Measurements from ENCODE around the gene PIM3. TPM values are rescaled to one million over a fixed set of nuclear protein-coding genes. Genes with fewer than 3 reads are reported as not detected.

The PIM3 gene
- total RNA-seq, 4 donors from 2014 or later: 98.3 to 138 (median 119) TPM

- H3K9me3 ChIP-seq: peaks cover 0 to 49% (median 7%) of the 10 kb centered on the region in 4 donors
- no peak overlapping the region for H3K27ac ChIP-seq
- peaks cover 0 to 5% of the 10 kb centered on the region in 2 donors for H3K27me3 ChIP-seq
- no peak for TF ChIP-seq EP300 (IDR thresholded peaks at IDR 0.05)
- TF ChIP-seq CTCF (IDR thresholded peaks at IDR 0.05): no peak
- TF ChIP-seq POLR2A (IDR thresholded peaks at IDR 0.05): no peak
- no peak overlapping the region for H3K4me3 ChIP-seq
- peaks cover 0 to 4% (median 2%) of the 10 kb centered on the region in 4 donors for H3K4me1 ChIP-seq
- DNase-seq (ENCODE audit: low spot score in 2 of 2): no peak
- WGBS, 2 donors: 90 to 91% methylated on average over 6 of the region's 6 CpGs
- H3K36me3 ChIP-seq: no peaks in the 10 kb centered on the region
Measured at GRCh38 chr22:49991167-49991566, 30.6 kb downstream of the PIM3 start.

- H3K27ac ChIP-seq: no peak overlapping the region
- H3K9me3 ChIP-seq: peaks cover 0 to 41% (median 4%) of the 10 kb centered on the region in 4 donors
- no peak overlapping the region for H3K4me3 ChIP-seq
- H3K4me1 ChIP-seq: peaks cover 0 to 4% (median 2%) of the 10 kb centered on the region in 4 donors
- TF ChIP-seq EP300 (IDR thresholded peaks at IDR 0.05) (no peak), CTCF (IDR thresholded peaks at IDR 0.05) (no peak), POLR2A (IDR thresholded peaks at IDR 0.05) (no peak)
- 86 to 92% methylated on average over 7 of the region's 7 CpGs for WGBS, 2 donors
- no peaks in the 10 kb centered on the region for H3K36me3 ChIP-seq
- no peaks in the 10 kb centered on the region for H3K27me3 ChIP-seq
- peak in 1 of 2 donors; percentile 1 for DNase-seq (ENCODE audit: low spot score in 2 of 2)
Measured at GRCh38 chr22:49991907-49992533, 31.4 kb downstream of the PIM3 start.

- Histone ChIP-seq H3K9me3 (peaks cover 0 to 36% (median 4%) of the 10 kb centered on the region in 4 donors), H3K27me3 (no peaks in the 10 kb centered on the region), H3K36me3 (no peaks in the 10 kb centered on the region), H3K4me3 (no peak overlapping the region), H3K27ac (no peak overlapping the region), H3K4me1 (peaks cover 0 to 4% (median 2%) of the 10 kb centered on the region in 4 donors)
- whole genome bisulfite sequencing, 2 donors: 33 to 38% methylated on average over 6 to 20 of the region's 23 CpGs
- DNase-seq (ENCODE audit: low spot score in 2 of 2): peak in 1 of 2 donors; percentile 13
- TF ChIP-seq EP300 (IDR thresholded peaks at IDR 0.05): no peak
- TF ChIP-seq CTCF (IDR thresholded peaks at IDR 0.05): peak; percentile 53 to 83 (median 58)
Measured at GRCh38 chr22:49992921-49993648, 32.5 kb downstream of the PIM3 start.

GRCh38 chr22:49993649-49994360 lies 33.2 kb downstream of the PIM3 start:
- no peak overlapping the region for H3K4me3 ChIP-seq
- H3K36me3 ChIP-seq: no peaks in the 10 kb centered on the region
- H3K9me3 ChIP-seq: peaks cover 0 to 36% (median 4%) of the 10 kb centered on the region in 4 donors
- TF ChIP-seq CTCF (IDR thresholded peaks at IDR 0.05) (no peak), EP300 (IDR thresholded peaks at IDR 0.05) (no peak), POLR2A (IDR thresholded peaks at IDR 0.05) (no peak)
- no peak overlapping the region for H3K27ac ChIP-seq
- WGBS, 2 donors: 68 to 81% methylated on average over 7 to 9 of the region's 11 CpGs
- H3K4me1 ChIP-seq: peaks cover 0 to 4% (median 2%) of the 10 kb centered on the region in 4 donors
- peak in 1 of 2 donors; percentile 10 for DNase-seq (ENCODE audit: low spot score in 2 of 2)
- peaks cover 0 to under 1% of the 10 kb centered on the region in 2 donors for H3K27me3 ChIP-seq
